ENCODE results near the gene UBE3B.

DNA sequence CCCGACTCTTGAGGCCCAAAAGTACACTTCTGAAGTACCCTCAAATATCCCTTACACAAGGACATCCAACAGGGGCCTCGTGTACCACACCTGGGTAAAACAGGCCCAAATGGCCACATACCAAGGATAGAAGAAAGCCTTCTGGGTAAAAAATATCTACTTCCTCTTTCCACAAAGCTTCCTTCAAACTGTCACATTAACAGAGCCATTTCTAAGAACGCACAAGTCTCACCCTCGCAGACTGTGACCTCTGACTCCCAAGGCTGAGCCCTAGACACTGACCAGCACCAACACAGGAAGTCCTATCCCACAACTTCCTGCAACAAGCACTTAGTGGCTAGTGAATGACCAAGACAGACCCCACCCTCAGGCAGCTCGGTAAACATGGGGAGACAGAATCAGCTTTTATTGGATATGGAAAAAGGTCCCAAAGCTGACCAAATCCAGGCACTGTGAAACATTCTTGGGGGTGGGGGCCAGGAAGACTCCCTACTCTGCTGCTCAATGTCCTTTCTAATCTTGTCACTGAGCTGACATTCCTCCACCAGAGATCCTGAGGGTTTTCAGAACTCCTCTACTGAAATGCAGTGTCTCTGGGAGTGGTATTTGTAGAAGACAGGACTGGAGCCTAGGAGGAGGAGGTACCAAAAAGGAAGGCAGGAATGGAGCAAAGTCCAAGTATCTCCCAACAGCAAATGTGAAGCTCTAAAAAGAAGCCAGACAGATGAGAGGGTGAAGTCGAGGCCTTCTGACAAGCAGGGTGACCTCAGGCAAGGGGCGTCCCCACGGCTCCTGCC lies 16.2 kb upstream of the UBE3B start:
- TF ChIP-seq USF2 (CRISPR knock-in tag; IDR thresholded peaks at IDR 0.05) (no peak), MYBL2 (CRISPR knock-in tag; IDR thresholded peaks at IDR 0.05) (no peak), ETV6 (CRISPR knock-in tag; IDR thresholded peaks at IDR 0.05) (no peak), CTCF (IDR thresholded peaks at IDR 0.05) (no peak), ZNF423 (CRISPR knock-in tag; IDR thresholded peaks at IDR 0.05) (no peak), ZNF532 (CRISPR knock-in tag; IDR thresholded peaks at IDR 0.05; ENCODE audit: borderline replicate concordance) (no peak), MXD4 (CRISPR knock-in tag; IDR thresholded peaks at IDR 0.05; ENCODE audit: borderline replicate concordance) (no peak), FOXK1 (CRISPR knock-in tag; IDR thresholded peaks at IDR 0.05) (no peak), ZNF671 (CRISPR knock-in tag; IDR thresholded peaks at IDR 0.05) (no peak), GABPB1 (CRISPR knock-in tag; IDR thresholded peaks at IDR 0.05) (no peak), OVOL2 (CRISPR knock-in tag; IDR thresholded peaks at IDR 0.05; ENCODE audit: borderline replicate concordance) (no peak), MAX (CRISPR knock-in tag; IDR thresholded peaks at IDR 0.05) (no peak)
- TF ChIP-seq, protein P1, sequence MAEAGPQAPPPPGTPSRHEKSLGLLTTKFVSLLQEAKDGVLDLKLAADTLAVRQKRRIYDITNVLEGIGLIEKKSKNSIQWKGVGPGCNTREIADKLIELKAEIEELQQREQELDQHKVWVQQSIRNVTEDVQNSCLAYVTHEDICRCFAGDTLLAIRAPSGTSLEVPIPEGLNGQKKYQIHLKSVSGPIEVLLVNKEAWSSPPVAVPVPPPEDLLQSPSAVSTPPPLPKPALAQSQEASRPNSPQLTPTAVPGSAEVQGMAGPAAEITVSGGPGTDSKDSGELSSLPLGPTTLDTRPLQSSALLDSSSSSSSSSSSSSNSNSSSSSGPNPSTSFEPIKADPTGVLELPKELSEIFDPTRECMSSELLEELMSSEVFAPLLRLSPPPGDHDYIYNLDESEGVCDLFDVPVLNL (CRISPR knock-in tag; IDR thresholded peaks at IDR 0.05; ENCODE audit: borderline replicate concordance, low read depth), result no peak
